ENCODE data around the gene TUBA1C.
"Not testable (repeated sequence)": the region's sequence is repeated elsewhere in the genome, so short reads cannot be mapped to it uniquely, and the experiment has no call there.

The TUBA1C gene

GRCh38 chr12:49255456-49255855 lies 9.4 kb upstream of the TUBA1C start:
- DNase-seq (ENCODE audit: insufficient read length, low spot score); FAIRE-seq: not testable (repeated sequence)

- no peak for DNase-seq (ENCODE audit: insufficient read length, low spot score)
- no peak for FAIRE-seq
Observed at GRCh38 chr12:49255857-49256637, 8.8 kb upstream of the TUBA1C start.

GRCh38 chr12:49257508-49258184 lies 7.2 kb upstream of the TUBA1C start:
- FAIRE-seq, result not testable (repeated sequence)

GRCh38 chr12:49259452-49259851 lies 5.4 kb upstream of the TUBA1C start:
- FAIRE-seq (no peak), DNase-seq (ENCODE audit: insufficient read length, low spot score) (no peak)

More at GRCh38 chr12:49257508-49258184, 7.2 kb upstream of the TUBA1C start:
- not testable (repeated sequence) for DNase-seq (ENCODE audit: insufficient read length, low spot score)

GRCh38 chr12:49260166-49260565 lies 4.7 kb upstream of the TUBA1C start:
- DNase-seq (ENCODE audit: insufficient read length, low spot score) (no peak), FAIRE-seq (no peak)

- DNase-seq (ENCODE audit: insufficient read length, low spot score), result no peak
- FAIRE-seq, result no peak
Observed at GRCh38 chr12:49260571-49261363, 4.1 kb upstream of the TUBA1C start.

GRCh38 chr12:49261721-49262120 lies 3.2 kb upstream of the TUBA1C start:
- DNase-seq (ENCODE audit: insufficient read length, low spot score), result no peak
- no peak for FAIRE-seq

- DNase-seq (ENCODE audit: insufficient read length, low spot score) (no peak), FAIRE-seq (no peak)
Observed at GRCh38 chr12:49263400-49263763, 1.5 kb upstream of the TUBA1C start.

GRCh38 chr12:49264466-49264872 lies 413 bp upstream of the TUBA1C start:
- FAIRE-seq (no peak), DNase-seq (ENCODE audit: insufficient read length, low spot score) (peak; percentile 44)

- DNase-seq (ENCODE audit: insufficient read length, low spot score); FAIRE-seq: not testable (repeated sequence)
Observed at GRCh38 chr12:49269191-49269590, 4.3 kb downstream of the TUBA1C start.

GRCh38 chr12:49272790-49273725 lies 8.2 kb downstream of the TUBA1C start:
- no peak for DNase-seq (ENCODE audit: insufficient read length, low spot score)

GRCh38 chr12:49273726-49274395 lies 9.0 kb downstream of the TUBA1C start:
- FAIRE-seq, result no peak
- DNase-seq (ENCODE audit: insufficient read length, low spot score), result no peak

More at GRCh38 chr12:49272790-49273725, 8.2 kb downstream of the TUBA1C start:
- no peak for FAIRE-seq

- no peak for DNase-seq (ENCODE audit: insufficient read length, low spot score)
- FAIRE-seq, result no peak
Observed at GRCh38 chr12:49274396-49275069, 9.7 kb downstream of the TUBA1C start.

- DNase-seq (ENCODE audit: insufficient read length, low spot score) (no peak), FAIRE-seq (no peak)
Observed at GRCh38 chr12:49276304-49277290, 11.7 kb downstream of the TUBA1C start.

- DNase-seq (ENCODE audit: insufficient read length, low spot score) (no peak), FAIRE-seq (no peak)
Observed at GRCh38 chr12:49277466-49277865, 12.6 kb downstream of the TUBA1C start.

- DNase-seq (ENCODE audit: insufficient read length, low spot score) (no peak), FAIRE-seq (no peak)
Observed at GRCh38 chr12:49279706-49280159, 14.9 kb downstream of the TUBA1C start.

- not testable (repeated sequence) for FAIRE-seq; DNase-seq (ENCODE audit: insufficient read length, low spot score)
Observed at GRCh38 chr12:49280545-49280944, 15.7 kb downstream of the TUBA1C start.

GRCh38 chr12:49282302-49282701 lies 17.4 kb downstream of the TUBA1C start:
- FAIRE-seq (no peak), DNase-seq (ENCODE audit: insufficient read length, low spot score) (no peak)

Data from GM19239 (cell line).